T-helper 2 cell (primary cell): ENCODE data around the gene IZUMO1.
"Not testable (repeated sequence)": the region's sequence is repeated elsewhere in the genome, so short reads cannot be mapped to it uniquely, and the experiment has no call there.

Experiments used
- DNase-seq, 5 experiments: peaks; one replicate each; pipeline versions ENCODE4 v3.0.0 to v3.0.0-alpha.2; 2012 to 2022

The IZUMO1 gene

GRCh38 chr19:48737360-48737998 is 9.2 kb downstream of the IZUMO1 start:
- DNase-seq, result peak in 1 of 5 experiments; percentile 30

- DNase-seq, result no peak
These were observed 11.6 kb downstream of the IZUMO1 start for GRCh38 chr19:48735031-48735615.

DNA sequence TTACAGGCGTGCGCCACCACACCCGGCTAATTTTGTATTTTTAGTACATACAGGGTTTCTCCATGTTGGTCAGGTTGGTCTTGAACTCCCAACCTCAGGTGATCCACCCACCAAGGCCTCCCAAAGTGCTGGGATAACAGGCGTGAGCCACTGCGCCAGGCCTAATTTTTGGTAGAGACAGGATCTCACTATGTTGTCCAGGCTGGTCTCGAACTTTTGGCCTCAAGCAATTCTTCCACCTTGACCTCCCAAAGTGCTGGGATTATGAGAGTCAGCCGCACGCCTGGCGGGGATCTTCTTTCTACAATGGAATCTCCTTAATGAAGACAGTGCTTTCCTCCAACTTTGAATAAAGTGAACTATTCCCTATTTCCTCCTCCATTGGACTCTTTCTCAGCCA is 12.1 kb downstream of the IZUMO1 start:
- no peak for DNase-seq

- no peak for DNase-seq
These were observed 15.3 kb downstream of the IZUMO1 start for GRCh38 chr19:48731452-48731851.

GRCh38 chr19:48728911-48729664 is 17.6 kb downstream of the IZUMO1 start:
- no peak for DNase-seq

DNA sequence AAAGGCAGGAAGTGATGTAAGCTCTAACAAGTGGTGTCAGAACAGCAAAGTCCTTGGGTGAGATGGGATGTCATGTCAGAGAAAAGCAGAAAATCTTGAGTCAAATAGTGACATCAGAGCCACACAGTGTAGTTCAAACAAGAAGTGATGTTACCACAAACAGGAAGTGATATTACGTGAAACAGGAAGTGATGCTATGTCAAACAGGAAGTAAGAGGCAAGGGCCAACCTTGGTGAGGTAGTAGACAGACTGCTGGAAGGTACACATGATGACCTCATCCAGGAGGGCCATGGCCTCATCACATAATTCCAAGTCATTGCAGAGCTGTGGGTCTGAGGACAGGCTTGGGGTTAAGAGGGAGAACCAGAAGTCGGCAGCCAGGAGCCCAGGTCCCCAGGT is 20.2 kb downstream of the IZUMO1 start:
- DNase-seq, result peak in 2 of 5 experiments; percentile 31 to 90

- DNase-seq, result peak in 2 of 5 experiments; percentile 40 to 74
These were observed 21.6 kb downstream of the IZUMO1 start for GRCh38 chr19:48724796-48725753.

GRCh38 chr19:48722196-48722708 is 24.5 kb downstream of the IZUMO1 start:
- DNase-seq, result no peak

DNA sequence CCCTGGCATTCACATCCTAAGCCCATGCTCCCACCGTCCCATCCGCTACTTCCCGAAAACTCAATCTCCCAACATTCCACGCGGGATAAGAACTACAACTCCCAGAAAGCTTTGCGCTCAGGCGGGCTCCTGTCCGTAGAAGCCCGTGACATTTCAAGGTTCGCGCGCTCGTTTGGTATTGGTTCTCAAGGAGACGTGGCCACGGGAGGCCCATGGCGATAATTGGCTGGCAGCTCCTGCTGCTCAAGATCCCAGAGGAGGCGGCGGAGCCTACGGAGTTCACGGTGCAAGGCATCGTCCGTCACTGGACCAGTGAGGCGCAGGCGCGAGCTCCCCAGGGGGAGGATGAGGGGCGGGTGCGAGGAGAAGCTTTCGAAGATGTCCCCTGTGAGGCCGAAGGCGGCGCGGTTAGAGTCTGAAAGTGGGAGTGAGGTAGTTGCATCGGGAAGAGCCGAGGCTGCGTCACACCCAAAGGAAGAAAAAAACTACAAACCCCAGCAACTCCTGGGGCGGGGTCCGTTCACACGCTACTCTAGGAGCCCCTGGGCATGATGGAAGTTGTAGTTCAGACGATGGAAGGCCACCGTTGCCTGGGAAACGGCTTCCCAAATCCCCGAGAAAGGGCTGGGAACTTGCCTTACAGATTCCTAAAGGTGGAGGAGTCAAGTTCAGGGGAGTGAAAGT is 26.0 kb downstream of the IZUMO1 start:
- peak; percentile 69 to 98 (median 87) for DNase-seq

DNA sequence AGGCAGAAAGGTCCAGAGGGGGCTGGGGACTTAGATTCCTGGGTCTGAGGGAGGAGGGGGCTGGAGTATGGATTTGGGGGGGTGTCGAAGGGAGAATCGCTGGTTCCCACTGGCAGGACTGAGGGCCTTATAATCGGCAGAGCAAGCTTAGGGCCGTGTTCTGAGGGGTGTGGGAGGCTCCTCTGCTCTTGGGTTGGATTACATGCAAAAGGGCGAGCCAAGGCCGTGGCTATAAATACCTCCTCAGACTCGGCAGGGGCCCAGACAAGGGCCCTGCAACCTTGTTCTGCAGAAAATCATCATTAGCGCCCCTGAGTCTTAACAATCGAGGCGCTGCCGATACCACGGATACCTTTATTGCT is 26.5 kb downstream of the IZUMO1 start:
- no peak for DNase-seq

- no peak for DNase-seq
These were observed 27.2 kb downstream of the IZUMO1 start, which contains the start of gene MAMSTR for GRCh38 chr19:48719263-48720171. Gene MAMSTR (minus strand): TSS chr19:48719725. CDS start chr19:48719031, 694 bp downstream.

DNA sequence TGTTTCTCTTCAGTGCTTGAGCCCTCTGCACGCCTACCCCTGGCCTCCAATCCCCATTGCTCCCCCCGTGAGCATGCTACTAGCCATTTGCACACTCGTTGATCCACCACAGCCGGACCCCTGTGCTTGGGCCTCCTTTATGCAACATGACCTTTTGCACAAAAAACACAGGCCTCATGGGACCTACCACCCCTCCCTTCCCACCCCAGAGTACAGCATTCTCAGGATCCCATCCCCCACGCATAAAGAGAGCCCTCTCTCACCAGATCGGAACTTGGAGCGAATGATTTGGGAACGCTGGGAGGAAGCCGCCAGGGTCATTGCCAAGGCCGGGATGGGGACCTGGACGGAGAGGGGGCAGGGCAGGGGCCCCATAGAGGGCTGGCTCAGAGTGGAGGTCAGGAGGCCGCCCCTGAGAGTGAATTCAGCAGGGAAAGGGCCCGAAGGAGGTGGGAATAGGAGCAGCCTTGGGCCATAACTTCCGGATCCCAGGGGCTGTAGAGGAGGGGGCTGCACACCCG is 27.9 kb downstream of the IZUMO1 start:
- no peak for DNase-seq

- DNase-seq, result not testable (repeated sequence)
These were observed 28.6 kb downstream of the IZUMO1 start for GRCh38 chr19:48718106-48718505.

DNA sequence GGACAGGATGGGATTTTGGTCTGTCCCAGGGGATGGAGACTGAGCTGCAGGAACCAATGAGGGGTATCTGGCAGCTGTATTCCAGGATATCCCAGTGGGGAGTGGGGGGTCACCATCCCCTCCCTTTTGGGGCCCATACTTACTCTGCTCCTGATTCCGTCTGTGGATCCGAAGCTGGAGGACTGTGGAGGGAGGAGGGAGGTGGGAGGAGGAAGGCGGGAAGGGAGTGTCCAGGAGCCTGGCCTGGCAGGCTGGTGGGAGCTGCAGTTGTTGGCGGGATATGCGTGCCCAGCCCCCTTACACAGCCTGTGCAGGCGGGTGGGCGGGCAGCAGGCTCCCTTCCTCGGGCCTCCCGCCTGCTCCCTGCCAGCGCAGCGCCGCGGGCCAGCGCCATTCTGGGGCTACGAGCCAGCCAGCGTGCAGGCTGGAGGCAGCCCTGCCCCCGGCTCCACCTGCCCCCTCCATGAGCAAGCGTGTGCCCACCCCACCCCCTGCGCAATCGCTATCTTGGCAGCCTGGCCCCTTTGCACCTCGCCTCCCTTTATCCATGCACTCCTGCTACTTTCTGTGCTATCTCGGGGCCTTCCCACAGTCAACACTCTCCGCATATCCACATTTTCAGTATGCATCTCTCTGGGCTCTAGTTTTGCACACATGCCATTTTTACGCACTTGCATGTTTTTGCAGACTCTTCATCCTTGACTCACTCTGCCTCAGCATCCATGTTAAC is 30.0 kb downstream of the IZUMO1 start:
- no peak for DNase-seq

DNA sequence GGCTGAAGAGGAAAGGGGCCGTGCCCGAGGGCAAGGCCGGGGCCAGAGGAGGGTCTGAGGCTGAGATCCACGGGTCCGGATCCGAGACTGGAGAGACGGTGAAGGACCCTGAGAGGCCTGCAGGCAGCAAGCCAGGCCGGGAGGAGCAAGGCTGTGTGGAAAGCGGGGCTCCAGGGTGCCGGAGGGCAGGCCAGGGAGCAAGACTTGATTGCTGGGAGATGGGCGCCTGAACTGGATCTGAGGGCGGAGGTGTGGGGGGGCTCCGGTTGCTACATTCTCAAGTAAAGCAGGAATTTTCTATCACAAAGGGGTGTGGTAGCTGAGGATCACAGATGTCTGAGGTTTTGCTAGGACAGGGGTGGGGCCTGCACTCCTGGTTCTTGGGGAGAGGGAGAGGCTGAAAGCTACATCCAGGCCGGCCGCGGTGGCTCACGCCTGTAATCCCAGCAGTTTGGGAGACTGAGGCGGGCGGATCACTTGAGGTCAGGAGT is 31.0 kb downstream of the IZUMO1 start:
- DNase-seq, result no peak

DNA sequence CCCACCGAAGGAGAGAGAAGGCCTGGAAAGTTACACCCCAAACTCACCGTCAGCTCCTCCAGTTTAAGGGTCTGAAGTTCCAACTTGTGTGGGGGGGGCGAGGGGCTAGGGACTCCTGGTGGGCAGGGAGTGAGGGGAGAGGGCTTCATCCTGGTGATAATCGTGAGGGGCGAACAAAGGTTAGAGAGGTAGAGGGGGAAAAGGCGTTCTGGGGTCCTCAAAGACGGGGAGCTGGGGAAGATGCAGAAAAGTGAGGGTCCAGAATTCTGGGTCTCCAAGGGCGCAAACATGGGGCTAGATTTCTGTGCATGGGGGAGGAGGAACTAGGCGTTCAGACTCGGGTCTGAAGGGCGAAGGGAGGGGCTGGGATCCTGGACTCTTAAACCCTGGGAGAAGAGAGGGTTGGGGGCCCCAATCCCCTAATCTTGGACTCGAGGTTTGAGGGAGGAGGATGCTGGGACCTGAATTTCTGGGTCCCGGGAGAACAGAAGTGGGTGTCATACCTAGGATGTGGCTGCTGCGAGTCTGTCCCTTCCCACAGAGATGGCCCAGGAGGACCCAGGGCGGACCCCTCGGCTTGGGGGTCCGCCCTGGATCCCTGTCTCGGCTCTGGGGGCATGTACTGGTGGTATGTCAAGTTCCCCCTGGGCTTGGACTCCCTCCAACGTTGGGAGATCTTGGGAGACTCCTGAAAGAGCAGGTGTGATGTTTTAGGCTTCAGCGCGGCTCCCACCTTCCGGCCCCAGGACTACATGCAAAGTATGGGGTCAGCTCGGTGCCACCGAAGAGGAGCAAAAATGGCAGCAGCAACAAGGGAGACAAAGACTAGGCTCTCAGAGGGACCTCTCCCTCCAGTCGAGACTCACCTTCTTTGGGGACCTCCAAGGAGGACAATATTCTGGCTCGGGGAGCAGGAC is 31.7 kb downstream of the IZUMO1 start:
- no peak for DNase-seq

- DNase-seq, result peak; percentile 90 to 100 (median 96)
These were observed 32.6 kb downstream of the IZUMO1 start for GRCh38 chr19:48713864-48714755.
